ENCODE measurements around the gene HCFC1. TPM values are rescaled to one million over a fixed set of nuclear protein-coding genes. Genes with fewer than 3 reads are reported as not detected.

The HCFC1 gene
- total and polyA plus RNA-seq, 2 experiments from 2014 or later, result 18.9 to 25.0 TPM

DNA sequence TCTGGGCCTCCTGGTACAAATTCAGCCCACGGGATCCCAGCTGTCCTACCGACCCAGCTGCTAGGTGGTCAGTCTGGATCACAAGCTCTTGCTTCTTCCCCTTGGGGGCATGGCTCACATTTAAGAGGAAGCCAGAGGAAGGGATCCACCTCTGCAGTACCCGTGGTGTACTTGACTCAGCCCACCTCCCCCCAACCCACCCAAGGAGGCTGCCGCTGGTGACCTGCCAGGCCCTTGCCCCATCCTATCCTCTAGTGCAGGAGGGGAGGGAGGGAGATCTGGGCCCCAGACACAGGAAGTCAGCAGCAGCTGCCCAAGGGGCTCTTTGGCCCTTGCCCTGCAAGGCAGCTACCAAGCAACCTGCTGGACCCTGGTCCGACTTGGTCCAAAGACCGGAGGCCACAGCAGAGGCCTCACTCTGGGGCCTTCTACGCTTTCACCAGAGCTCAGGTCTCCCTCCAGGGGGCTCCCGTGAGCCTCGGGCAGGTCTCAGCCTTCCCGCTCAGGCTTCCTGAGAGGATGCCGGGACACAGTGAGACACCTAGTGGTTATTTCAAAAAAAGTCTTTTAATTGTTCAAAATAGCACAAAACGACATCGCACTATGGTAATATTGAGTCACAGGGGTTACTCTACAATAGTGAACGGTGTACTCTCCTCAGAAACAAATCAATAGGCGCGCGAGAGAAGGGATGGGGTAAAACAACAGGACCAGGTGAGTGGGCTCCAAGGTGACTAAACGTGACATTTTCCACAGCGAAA, 24.4 kb downstream of the HCFC1 start:
- H3K4me2 ChIP-seq, result no peak overlapping the region

DNA sequence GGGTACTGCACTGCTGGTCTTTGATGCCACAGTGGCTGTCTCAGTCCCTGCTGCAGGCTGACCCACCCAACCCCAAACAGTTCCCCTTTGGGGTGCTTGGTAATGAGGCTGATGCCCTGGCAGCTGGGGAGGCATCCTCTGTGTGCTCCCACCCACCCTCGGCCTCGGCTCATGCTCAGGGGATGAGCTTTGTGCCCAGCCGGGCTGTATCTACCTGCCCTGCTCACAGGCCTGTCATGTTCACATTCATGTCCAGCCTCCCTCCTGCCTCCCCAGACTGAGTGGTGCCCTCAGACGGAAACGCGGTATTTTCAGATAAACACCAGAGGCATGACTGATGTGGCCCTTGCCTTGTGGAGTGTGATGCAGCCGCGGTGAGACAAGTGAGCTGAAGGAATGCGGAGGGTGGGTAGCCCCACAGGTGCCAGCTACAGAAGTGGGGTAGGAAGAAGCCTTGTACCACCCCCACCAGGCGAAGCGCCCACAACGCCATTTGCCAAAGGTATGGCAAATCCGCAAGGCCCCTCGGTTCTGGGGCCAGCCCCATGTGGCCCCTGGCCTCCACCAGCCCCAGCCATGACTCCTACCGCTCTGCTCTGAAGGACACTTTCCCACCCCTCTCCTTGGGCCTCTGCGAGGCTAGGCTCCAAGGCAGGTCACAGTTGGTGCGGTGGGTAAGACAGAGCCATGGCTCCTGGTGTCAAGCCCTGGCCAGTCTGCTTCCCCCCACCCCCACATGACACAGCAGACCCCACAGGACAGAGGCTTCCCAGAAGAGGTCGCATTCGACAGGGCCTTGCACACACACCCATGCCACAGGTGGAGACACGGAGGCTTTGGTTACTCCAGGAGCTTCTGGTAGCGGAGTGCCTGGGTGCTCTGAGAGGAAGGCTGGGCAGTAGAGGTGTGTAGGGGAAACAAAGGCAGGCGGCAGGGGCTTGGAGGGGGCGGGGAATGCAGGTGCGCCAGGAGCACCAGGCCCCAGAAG, 25.4 kb downstream of the HCFC1 start:
- Histone ChIP-seq H3K4me3 (no peak overlapping the region), H3K9me2 (replicated peaks; ENCODE audit: insufficient read depth) (no peaks in the 10 kb centered on the region), H3K27ac (no peak overlapping the region), H3K4me2 (no peak overlapping the region), H2AFZ (no peak overlapping the region), H3K79me2 (no peaks in the 10 kb centered on the region), H3K9me3 (ENCODE audit: low read depth) (no peaks in the 10 kb centered on the region), H3K27me3 (no peaks in the 10 kb centered on the region), H4K20me1 (ENCODE audit: insufficient read depth, poor library complexity, severe bottlenecking) (no peaks in the 10 kb centered on the region), H3K4me1 (ENCODE audit: insufficient read depth) (no peaks in the 10 kb centered on the region), H3K36me3 (replicated peaks; ENCODE audit: insufficient read depth, low read depth) (no peaks in the 10 kb centered on the region)
- DNase-seq (ENCODE audit: low spot score), result no peak
- 91% methylated on average over 23 of the region's 24 CpGs for WGBS (ENCODE audit: low lambda C conversion rate, missing lambda C conversion rate)
- TF ChIP-seq, protein P1, sequence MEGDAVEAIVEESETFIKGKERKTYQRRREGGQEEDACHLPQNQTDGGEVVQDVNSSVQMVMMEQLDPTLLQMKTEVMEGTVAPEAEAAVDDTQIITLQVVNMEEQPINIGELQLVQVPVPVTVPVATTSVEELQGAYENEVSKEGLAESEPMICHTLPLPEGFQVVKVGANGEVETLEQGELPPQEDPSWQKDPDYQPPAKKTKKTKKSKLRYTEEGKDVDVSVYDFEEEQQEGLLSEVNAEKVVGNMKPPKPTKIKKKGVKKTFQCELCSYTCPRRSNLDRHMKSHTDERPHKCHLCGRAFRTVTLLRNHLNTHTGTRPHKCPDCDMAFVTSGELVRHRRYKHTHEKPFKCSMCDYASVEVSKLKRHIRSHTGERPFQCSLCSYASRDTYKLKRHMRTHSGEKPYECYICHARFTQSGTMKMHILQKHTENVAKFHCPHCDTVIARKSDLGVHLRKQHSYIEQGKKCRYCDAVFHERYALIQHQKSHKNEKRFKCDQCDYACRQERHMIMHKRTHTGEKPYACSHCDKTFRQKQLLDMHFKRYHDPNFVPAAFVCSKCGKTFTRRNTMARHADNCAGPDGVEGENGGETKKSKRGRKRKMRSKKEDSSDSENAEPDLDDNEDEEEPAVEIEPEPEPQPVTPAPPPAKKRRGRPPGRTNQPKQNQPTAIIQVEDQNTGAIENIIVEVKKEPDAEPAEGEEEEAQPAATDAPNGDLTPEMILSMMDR (IDR thresholded peaks at IDR 0.05; ENCODE audit: poor library complexity), result no peak
- TF ChIP-seq EZH2 (IDR thresholded peaks at IDR 0.05; ENCODE audit: borderline replicate concordance) (no peak), EZH2phosphoT487 (IDR thresholded peaks at IDR 0.05; ENCODE audit: low read depth, severe bottlenecking, unreplicated experiment) (no peak)

More for the DNA sequence above, 24.4 kb downstream of the HCFC1 start:
- Histone ChIP-seq H3K4me3 (no peak overlapping the region), H3K4me1 (ENCODE audit: insufficient read depth) (no peaks in the 10 kb centered on the region), H3K36me3 (replicated peaks; ENCODE audit: insufficient read depth, low read depth) (no peaks in the 10 kb centered on the region), H3K9me2 (replicated peaks; ENCODE audit: insufficient read depth) (no peaks in the 10 kb centered on the region), H3K27me3 (no peaks in the 10 kb centered on the region), H3K79me2 (no peaks in the 10 kb centered on the region), H3K27ac (no peak overlapping the region), H4K20me1 (ENCODE audit: insufficient read depth, poor library complexity, severe bottlenecking) (no peaks in the 10 kb centered on the region), H3K9me3 (ENCODE audit: low read depth) (no peaks in the 10 kb centered on the region), H2AFZ (no peak overlapping the region)
- DNase-seq (ENCODE audit: low spot score), result peak; percentile 85
- TF ChIP-seq, protein P1 (IDR thresholded peaks at IDR 0.05; ENCODE audit: poor library complexity), result peak; percentile 68
- TF ChIP-seq EZH2 (IDR thresholded peaks at IDR 0.05; ENCODE audit: borderline replicate concordance) (no peak), EZH2phosphoT487 (IDR thresholded peaks at IDR 0.05; ENCODE audit: low read depth, severe bottlenecking, unreplicated experiment) (no peak)
- WGBS (ENCODE audit: low lambda C conversion rate, missing lambda C conversion rate), result 69% methylated on average over 19 of the region's 19 CpGs

DNA sequence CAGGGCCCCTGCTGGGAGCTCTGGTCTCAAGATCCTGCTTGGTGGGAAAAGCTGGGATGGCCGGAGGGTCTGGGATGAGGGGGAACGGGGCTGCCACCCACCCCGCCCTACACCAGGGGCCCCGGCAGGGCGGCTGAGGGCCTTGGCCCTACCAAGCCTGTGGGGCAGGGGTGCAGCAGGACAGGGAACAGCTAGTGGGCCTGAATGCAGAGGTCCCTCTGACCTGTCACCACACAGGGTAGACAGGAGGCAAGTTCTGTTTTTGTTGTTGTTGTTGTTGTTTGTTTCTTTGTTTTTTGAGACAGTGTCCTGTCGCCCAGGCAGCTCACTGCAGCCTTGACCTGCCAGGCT, 26.8 kb downstream of the HCFC1 start:
- H3K27me3 ChIP-seq, result no peaks in the 10 kb centered on the region
- peak overlapping the region; percentile 54 for H3K4me2 ChIP-seq
- H4K20me1 ChIP-seq (ENCODE audit: insufficient read depth, poor library complexity, severe bottlenecking), result no peaks in the 10 kb centered on the region
- WGBS (ENCODE audit: low lambda C conversion rate, missing lambda C conversion rate), result 71% methylated on average over 6 of the region's 6 CpGs
- H3K9me2 ChIP-seq (replicated peaks; ENCODE audit: insufficient read depth), result no peaks in the 10 kb centered on the region
- H3K27ac ChIP-seq, result no peak overlapping the region
- no peaks in the 10 kb centered on the region for H3K4me1 ChIP-seq (ENCODE audit: insufficient read depth)
- no peak for DNase-seq (ENCODE audit: low spot score)
- no peaks in the 10 kb centered on the region for H3K36me3 ChIP-seq (replicated peaks; ENCODE audit: insufficient read depth, low read depth)
- H3K79me2 ChIP-seq, result no peaks in the 10 kb centered on the region
- H3K4me3 ChIP-seq, result no peak overlapping the region
- TF ChIP-seq EZH2phosphoT487 (IDR thresholded peaks at IDR 0.05; ENCODE audit: low read depth, severe bottlenecking, unreplicated experiment), result no peak
- no peak for TF ChIP-seq EZH2 (IDR thresholded peaks at IDR 0.05; ENCODE audit: borderline replicate concordance)
- TF ChIP-seq, protein P1 (IDR thresholded peaks at IDR 0.05; ENCODE audit: poor library complexity), result no peak
- no peak overlapping the region for H2AFZ ChIP-seq
- H3K9me3 ChIP-seq (ENCODE audit: low read depth), result no peaks in the 10 kb centered on the region

Data from hepatocyte (in vitro differentiated cells).